COLO829 (cell line): ENCODE results near the gene ASMT.
"Not testable (repeated sequence)": the region's sequence is repeated elsewhere in the genome, so short reads cannot be mapped to it uniquely, and the experiment has no call there.

Experiments
- DNase-seq: peaks from one replicate; pipeline ENCODE4 v3.0.0; 2012; ENCODE audit warnings: low spot score

The ASMT gene

DNA sequence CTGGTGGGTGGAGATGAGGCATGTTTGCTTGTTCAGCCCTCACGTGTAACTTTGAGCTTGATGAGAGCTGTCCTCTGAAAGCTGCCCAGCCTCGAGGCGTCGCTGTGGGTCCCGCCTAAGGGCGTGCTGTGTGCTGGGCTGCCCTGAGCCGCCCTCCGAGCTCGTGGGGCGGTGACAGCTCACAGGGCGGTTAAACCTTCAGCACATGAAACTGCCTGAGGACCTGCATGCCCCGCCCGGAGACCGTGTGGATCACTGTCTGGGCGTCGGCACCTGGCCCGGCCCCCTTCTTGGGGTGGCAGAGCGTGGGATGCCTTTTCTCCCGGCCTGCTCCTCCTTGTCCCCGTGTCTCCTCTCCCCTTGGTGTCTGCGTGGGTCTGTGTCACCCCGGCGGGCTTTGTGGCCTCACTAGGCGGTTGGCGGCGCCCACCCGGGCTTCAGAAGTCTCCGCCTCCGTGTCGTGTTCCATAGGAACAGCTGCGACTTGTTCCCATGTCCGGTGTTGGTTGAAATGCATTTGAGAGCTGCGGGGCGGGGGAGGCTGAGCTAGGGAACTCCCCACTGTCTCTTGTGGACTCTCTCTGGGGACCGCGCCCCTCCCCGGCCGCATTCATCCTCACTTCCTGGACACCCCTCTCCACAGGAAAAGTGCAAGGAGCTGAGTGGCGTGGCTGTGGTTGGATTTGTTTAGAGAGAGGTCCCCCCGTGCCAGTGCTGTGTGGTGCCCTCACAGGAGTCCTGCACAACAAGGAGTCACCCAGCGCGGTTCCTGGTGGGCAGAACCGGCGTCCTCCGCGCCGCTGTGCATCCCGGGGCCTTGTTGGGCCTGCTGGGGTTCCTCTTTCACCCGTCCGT, 16.6 kb upstream of the ASMT start:
- no peak for DNase-seq

DNA sequence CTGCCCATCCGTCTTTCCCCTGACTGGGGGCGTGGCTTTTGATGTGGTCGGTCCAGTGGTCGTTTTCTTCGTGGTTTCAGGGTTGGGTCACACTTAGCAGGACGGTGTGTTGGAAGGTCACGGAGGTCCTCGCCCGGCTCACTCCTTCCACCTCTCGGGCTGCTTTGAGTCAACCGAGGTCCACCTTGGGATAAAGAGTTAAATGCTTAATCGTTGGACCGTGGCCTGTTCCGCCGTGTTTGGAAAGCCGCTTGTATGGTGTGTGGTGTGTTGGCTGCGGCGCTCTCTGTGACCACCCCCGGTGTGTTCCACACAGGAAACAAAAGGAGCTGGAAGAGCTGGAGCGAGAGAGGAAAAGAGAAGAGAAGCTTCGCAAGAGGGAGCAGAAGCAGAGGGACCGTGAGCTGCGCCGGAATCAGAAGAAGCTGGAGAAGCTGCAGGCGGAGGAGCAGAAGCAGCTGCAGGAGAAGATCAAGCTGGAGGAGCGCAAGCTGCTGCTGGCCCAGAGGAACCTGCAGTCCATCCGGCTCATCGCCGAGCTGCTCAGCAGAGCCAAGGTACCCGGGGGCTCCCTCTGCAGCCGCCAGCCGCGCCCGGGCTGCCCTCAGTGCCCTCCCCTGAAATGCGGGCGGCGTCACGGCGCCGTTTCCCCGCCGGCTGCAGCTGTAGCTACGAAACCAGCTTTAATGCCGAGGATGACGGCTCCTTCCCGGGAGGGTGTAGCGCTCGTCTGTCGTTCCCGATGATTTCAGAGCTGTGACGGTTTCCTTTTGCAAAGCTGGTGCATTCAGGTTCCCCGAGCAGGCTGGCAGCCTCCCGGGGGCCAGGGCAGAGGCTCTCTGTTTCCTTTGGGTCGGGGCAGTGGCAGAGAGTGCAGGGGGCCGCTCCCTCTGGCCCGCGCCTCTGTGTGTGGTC, 15.7 kb upstream of the ASMT start:
- DNase-seq, result no peak

DNA sequence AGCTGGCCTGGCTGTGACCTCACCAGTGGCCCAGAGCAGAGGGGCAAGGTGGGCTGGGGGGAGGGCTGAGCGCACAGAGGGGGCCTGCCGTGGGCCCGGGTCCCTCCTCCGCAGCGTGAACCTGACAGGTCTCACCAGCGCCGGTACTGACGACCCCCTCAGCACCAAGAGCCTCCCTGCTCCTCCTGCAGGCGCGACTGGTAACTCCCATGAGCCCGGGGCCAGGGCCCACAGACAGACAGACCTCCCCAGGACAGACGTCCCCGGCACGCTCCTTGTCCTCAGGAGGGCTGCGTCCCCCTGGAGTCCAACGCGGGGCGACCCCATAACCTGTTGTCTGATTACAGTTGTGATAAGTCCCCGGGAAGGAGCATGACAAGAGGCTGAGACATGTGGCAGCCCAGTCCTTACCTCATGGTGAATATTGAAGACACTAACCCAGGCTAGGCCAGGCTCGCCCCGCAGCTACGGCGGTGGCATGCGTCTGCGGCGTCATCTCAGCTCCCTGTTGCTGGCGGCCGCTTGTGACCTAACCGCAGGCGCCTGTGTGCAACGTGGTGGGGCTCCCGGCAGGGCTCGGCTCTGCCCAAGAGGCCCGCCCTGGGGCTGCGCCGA, 15.0 kb upstream of the ASMT start:
- DNase-seq, result no peak

DNA sequence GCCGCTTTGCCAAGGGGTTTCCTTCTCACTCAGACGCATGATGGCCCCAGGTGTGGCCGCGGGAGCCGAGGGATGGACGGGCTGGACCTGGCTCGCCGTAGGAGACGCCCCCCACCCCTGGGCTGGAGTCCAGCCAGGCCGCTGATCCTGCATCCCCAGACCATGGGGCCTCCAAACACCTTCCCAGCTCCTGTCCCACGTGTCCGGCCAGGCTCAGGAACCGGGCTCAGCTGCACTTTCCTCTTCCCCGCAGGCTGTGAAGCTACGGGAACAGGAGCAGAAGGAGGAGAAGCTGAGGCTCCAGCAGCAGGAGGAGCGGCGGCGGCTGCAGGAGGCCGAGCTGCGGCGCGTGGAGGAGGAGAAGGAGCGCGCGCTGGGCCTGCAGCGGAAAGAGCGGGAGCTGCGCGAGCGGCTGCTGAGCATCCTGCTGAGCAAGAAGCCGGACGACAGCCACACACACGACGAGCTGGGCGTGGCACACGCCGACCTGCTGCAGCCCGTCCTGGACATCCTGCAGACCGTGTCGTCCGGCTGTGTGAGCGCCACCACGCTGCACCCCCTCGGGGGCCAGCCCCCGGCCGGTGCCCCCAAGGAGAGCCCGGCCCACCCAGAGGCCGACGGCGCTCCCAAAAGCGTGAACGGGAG, 14.3 kb upstream of the ASMT start:
- DNase-seq, result no peak

DNA sequence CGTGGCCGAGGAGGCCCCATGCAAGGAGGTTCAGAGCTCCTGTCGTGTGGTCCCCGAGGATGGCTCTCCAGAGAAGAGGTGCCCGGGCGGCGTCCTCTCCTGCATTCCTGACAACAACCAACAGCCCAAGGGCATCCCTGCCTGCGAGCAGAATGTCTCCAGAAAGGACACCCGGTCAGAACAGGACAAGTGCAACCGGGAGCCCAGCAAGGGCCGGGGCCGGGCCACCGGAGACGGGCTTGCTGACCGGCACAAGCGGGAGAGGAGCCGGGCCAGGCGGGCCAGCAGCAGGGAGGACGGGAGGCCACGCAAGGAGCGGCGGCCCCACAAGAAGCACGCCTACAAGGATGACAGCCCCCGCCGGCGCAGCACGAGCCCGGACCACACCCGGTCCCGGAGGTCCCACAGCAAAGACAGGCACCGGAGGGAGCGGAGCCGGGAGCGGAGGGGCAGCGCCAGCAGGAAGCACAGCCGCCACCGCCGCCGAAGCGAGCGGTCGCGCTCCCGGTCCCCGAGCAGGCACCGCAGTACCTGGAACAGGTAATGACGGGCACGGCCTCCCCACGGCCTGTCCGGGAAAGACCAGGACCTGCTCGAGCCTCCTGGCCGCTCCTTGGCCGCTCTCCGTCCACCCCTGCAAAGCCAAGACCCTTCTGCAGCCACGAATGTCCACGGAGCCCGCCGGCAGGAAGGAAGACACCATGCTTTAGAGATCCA, 13.7 kb upstream of the ASMT start:
- DNase-seq, result no peak

DNA sequence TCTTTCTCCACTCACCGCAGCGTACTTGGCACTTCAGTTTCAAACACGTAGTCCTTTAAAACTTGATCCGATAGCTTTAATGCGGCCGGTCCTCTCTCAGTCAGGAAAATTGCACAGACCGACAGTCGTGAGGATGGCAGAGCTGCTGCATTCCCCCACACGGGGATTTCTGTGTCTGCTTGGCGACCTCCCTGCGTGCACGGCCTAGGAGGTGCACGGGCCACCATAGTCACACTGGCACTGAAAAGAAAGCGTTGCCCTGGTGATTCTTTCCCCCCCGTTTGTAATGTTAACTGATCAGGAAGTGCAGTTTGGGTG, 13.1 kb upstream of the ASMT start:
- no peak for DNase-seq

DNA sequence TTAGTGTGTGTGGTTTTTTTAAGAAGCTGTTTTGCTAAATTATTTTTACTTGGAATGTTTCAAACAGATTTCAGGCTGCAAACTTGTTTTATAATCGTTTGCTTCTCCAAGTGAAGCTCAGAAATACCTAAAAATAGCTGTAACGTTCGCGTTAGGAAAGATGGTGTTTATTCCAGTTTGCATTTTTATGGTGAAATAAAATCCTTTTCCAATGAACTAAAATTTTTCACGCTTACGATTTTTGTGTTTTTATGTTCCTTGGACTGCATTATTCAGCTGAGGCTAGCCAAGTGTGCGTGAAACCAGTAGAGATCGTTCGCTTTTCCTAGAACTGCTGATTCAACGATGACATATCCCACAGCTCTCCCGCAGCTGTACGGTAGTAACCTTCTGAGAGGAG, 12.6 kb upstream of the ASMT start:
- DNase-seq, result no peak

DNA sequence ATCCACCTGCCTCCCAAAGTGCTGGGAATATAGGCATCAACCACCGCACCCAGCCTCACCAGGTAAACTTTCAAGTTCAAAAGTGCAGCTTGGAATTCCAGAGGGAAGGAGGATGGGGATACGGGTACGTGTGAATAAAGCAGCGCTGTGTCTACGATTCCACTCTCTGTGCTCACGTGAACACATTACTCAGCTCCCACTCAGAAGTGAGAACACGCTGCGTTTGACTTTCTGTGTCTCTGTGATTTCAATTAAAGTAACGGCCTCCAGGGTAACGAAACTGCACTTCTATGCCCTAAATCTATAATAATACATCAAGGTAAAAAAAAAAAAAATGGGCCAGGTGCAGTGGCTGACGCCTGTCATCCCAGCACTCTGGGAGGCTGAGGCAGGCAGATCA, 8.4 kb upstream of the ASMT start:
- no peak for DNase-seq

DNA sequence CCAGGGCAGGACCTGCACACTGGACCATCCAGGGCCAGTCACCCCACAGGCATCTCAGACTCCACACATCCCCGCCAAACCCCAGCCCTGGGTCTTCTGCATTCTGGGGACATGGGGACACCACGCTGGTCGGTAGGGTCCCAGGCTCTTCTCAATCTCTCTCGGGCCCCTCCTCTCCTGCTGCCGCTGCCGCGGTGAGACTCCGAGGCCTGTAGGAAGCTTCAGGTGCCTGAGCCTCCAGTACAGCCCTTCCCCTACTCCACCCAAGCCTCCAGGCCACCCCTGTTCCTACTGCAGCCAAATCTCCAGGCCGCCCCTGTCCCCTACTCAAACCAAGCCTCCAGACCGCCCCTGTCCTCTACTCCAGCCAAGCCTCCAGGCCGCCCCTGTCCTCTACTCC, 5.5 kb upstream of the ASMT start:
- no peak for DNase-seq

DNA sequence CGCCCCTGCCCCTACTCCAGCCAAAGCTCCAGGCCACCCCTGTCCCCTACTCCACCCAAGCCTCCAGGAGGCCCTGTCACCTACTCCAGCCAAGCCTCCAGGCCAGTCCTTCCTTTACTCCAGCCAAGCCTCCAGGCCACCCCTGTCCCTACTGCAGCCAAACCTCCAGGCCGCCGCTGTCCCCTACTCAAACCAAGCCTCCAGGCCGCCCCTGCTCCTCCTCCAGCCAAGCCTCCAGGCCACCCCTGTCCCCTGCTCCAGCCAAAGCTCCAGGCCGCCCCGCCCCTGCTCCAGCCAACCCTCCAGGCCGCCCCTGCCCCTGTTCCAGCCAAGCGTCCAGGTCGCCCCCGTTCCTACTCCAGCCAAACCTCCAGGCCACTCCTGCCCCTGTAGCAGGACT, 5.1 kb upstream of the ASMT start:
- no peak for DNase-seq

DNA sequence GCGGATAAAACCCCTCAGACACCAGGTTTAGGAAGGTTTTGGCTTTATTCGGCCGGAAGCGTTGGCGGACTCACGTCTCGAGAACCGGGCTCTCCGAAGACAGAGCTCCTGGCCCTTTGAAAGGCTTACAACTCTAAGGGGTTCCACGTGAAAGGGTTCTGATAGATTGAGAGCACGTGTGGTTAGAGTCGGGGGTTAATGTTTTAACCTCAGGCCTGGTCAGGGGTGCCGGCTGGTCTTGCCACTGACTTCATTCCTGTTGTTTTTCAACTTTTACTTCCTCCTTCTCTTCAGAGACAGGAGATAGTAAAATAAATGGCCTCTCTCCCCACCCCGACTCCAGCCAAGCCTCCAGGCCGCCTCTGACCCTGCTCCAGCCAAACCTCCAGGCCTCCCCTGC, 4.7 kb upstream of the ASMT start:
- no peak for DNase-seq

DNA sequence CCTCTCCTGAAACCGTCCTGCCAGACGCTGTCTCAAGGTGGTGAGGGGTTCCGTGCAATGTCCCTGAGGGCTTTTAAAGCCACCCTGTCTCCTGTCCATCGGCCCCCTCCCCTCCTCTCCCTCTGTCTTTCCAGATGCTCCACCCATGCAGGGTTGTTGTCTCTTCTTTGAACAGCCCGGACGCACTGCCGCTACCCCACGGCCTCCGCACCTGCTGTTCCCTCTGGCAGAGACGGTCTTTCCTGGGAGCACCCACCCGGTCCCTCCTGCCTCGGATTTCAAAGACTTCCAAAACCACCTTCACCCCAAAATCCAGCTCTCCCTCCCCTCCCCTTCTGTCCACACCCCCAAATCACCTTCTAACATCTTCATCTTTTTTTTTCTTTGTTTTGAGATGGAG, 4.1 kb upstream of the ASMT start:
- no peak for DNase-seq

DNA sequence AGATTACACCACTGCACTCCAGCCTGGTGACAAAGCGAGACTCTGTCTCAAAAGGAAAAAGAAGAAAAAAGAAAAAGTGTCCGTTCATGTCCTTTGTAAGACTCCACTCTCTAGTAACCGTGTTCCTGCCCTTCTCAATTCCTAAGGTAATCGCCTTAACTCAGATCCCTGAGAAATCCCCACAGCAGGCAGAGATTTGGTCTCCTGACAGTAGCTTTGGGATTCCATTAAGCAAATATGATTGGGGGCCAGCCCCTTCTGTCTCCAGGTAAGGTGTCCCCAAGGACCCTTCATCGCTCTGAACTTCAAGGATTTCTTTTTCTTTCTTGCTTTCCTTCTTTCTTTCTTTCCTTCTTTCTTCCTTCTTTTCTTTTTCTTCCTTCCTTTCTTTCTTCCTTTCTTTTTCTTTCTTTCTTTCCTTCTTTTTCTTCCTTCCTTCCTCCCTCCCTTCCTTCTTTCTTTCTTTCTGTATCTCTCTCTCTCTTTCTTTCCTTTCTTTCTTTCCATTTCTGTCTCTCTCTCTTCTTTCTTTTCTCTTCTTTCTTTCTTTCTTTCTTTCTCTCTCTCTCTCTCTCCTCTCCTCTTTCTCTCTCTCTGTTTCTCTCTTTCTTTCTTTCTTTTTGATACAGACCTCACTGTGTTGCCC, 2.1 kb upstream of the ASMT start:
- no peak for DNase-seq

DNA sequence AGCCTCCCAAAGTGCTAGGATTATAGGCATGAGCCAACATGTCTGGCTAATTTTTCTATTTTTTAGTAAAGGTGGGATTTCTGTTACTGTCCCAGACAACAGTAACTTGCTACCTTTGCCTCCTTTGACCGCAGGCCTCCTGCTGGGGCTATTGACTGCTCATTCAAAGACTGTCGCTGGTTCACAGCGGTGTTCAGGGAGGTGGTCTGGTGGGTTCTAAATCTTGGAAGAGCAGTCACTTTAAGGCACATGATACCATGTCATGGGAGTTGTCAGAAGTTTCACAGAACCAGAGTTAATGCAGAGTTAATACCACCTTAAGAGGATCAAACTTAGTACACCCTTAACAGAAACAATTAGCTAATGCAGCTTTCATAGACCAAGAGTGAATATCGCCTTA, 3.8 kb downstream of the ASMT start:
- DNase-seq, result no peak

DNA sequence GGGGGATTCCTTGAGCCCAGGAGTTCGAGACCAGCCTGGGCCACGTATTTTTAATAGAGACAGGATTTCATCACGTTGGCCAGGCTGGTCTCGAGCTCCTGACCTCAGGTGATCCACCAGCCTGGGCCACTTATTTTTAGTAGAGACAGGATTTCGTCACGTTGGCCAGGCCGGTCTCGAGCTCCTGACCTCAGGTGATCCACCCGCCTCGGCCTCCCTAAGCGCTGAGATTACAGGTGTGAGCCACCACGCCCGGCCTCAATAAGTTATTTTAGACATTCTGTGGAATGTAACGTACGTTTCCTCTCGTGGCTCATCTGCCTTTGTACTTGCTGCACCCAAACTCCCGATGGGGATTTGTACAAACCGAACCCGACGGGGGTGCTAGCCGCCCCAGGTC, 8.8 kb downstream of the ASMT start:
- DNase-seq, result no peak

DNA sequence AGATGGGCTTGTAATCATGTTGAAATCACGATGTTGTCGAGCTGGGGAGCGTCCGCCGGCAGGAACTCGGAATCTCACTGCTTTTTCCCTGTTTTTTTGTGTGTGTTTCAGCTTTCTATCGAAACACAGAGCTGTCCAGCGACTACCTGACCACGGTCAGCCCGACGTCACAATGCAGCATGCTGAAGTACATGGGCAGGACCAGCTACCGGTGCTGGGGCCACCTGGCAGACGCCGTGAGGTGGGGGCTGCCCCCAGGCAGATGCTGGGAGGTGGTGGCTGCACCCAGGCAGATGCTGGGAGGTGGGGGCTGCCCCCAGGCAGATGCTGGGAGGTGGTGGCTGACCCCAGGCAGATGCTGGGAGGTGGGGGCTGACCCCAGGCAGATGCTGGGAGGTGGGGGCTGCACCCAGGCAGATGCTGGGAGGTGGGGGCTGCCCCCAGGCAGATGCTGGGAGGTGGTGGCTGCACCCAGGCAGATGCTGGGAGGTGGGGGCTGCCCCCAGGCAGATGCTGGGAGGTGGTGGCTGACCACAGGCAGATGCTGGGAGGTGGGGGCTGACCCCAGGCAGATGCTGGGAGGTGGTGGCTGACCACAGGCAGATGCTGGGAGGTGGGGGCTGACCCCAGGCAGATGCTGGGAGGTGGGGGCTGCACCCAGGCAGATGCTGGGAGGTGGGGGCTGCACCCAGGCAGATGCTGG, 9.4 kb downstream of the ASMT start:
- DNase-seq, result not testable (repeated sequence)

DNA sequence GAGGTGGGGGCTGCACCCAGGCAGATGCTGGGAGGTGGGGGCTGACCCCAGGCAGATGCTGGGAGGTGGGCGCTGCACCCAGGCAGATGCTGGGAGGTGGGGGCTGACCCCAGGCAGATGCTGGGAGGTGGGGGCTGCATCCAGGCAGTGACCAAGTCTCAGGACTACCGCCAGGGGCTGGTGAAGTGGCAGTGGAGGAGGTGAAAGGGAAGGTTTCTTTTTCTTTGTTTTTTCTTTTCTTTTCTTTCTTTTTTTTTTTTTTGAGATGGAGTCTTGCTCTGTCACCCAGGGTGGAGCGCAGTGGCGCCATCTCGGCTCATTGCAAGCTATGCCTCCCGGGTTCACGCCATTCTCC, 10.0 kb downstream of the ASMT start:
- not testable (repeated sequence) for DNase-seq

DNA sequence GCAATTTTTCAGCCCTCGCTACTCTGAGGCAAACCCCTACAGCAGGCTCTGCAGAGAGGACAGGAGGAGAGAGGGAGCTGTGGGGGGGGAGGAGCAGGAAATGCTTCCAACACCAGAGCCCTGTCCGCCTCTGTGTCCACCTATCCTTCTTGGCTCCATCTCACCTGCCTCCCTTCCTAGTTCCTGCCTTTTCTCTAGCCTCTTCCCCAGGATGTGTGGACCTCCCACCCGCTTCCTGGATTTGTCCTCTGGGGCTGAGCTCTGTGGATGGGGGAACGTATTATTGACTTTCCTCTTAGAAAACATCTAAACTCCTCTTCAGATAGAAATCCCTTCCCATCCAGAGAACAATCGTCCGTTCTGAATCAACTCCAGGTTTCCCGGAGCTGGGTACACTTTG, 14.4 kb downstream of the ASMT start:
- no peak for DNase-seq

DNA sequence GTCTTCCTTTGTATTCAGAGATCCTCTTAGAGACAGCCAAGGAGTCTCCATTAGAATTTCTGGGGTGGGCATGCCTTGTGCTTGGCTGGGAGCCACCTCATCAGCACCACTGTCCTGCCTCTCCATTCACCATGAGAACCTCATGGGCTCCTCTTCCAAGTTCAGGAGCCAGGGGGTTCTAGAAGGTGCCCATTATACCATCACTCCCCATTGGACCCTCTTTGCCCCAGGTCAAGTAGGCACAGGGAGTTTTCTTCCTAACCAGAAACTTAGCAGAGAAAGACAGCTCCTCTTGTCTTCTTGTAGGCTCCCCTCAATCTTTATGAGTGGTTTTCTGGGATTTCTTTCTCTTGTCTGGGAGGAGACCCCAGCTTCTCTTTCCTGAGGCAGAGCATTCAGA, 31.1 kb downstream of the ASMT start:
- DNase-seq, result no peak

DNA sequence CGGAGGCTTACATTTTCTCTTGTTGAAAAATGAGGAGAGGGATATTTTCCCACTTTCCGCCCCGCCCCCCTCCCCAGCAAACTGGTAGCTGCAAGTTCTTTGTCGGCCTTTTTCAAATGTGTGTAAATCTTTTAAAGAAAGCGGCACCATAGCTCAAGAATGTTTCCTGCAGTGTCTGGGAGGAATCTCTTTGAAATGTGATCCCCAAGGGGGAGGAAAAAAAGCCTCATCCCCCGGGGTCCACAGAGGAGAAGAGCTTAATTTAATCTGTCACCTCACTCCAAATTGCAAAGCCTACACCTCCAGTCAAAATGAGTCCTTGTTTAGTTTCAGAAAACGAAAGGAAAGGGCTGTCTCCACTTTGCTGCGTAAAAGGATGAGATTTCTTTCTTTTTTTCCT, 34.8 kb downstream of the ASMT start:
- DNase-seq, result no peak
